AG04449 (cell line): ENCODE data around the gene AKAP11.

Source experiments
- CTCF ChIA-PET: fragments of 350-600 bp; formaldehyde crosslinking; extraction: SDS; loops from one replicate; lab custom pipeline; 2021; ENCODE audit warnings: antibody characterized with exemption; lab: Yijun Ruan, JAX
- POLR2A ChIA-PET: fragments of 400-600, 350-600 bp; formaldehyde crosslinking; extraction: SDS; loops from one replicate; lab custom pipeline; 2020; ENCODE audit warnings: antibody characterized with exemption, inconsistent platforms; lab: Yijun Ruan, JAX
- DNase-seq: peaks from one replicate; pipeline ENCODE4 v3.0.0-alpha.2; 2010; ENCODE audit warnings: low read depth, low spot score
- H3K4me3 ChIP-seq: 2 replicates; pipeline ENCODE4 v1.5.1; 2011; ENCODE audit warnings: low read depth, mild to moderate bottlenecking, control low read depth, low read length
- TF ChIP-seq, protein P1 (sequence below): IDR thresholded peaks from one replicate; pipeline ENCODE4 v1.5.1; 2011; ENCODE audit warnings: mild to moderate bottlenecking, moderate library complexity, low read length, control low read depth, inconsistent platforms; ENCODE audit not compliant: insufficient read depth; ENCODE audit errors: missing control alignments

The AKAP11 gene

DNA sequence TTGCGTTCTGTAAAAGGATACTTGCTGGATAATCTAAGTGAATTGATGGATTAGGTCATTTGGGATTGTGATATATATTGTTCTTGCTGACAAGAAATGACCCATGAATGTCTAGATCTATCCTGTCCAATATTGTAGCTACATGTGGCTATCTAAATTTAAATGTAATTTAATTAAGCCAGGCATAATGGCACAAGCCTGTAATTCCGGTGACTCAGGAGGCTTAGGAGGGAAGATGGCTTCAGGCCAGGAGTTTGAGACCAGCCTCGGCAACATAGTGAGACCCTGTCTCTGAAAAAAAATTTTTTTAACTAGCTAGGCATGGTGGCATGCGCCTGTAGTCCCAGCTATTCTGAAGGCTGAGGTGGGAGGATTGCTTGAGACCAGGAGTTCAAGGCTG, 39.3 kb upstream of the AKAP11 start:
- ChIA-PET POLR2A (no interaction called here), CTCF (interaction anchor here (1.1 kb wide), 1 partner anchor 32 kb away, joined by 3 read pairs; no protein-coding TSS in a partner anchor)
- TF ChIP-seq, protein P1, sequence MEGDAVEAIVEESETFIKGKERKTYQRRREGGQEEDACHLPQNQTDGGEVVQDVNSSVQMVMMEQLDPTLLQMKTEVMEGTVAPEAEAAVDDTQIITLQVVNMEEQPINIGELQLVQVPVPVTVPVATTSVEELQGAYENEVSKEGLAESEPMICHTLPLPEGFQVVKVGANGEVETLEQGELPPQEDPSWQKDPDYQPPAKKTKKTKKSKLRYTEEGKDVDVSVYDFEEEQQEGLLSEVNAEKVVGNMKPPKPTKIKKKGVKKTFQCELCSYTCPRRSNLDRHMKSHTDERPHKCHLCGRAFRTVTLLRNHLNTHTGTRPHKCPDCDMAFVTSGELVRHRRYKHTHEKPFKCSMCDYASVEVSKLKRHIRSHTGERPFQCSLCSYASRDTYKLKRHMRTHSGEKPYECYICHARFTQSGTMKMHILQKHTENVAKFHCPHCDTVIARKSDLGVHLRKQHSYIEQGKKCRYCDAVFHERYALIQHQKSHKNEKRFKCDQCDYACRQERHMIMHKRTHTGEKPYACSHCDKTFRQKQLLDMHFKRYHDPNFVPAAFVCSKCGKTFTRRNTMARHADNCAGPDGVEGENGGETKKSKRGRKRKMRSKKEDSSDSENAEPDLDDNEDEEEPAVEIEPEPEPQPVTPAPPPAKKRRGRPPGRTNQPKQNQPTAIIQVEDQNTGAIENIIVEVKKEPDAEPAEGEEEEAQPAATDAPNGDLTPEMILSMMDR = no peak
- DNase-seq = no peak
- no peak overlapping the region for H3K4me3 ChIP-seq

DNA sequence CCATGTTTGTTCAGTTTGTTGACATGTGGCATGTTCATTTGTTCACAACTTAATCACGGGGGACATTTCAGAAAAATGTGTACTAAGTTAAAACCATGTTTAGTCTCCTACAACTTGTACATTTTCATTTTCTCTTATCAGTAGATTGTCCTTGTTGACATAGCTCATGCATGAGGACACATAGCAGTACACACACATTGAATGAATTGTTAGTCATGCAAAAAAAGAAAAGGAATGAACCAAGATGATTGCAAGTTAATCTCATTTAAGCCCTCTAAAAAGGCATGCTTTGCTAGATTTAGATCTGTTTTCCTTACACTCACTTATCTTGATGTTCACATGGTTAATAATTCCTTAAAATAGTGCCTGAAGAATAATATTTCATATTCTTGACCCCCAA, 38.2 kb upstream of the AKAP11 start:
- ChIA-PET CTCF (interaction anchor here (0.8 to 1.1 kb wide), 2 partner anchors 10 to 31 kb away, joined by 3 read pairs; no protein-coding TSS in a partner anchor), POLR2A (no interaction called here)
- DNase-seq = no peak
- TF ChIP-seq, protein P1 = no peak
- no peak overlapping the region for H3K4me3 ChIP-seq

DNA sequence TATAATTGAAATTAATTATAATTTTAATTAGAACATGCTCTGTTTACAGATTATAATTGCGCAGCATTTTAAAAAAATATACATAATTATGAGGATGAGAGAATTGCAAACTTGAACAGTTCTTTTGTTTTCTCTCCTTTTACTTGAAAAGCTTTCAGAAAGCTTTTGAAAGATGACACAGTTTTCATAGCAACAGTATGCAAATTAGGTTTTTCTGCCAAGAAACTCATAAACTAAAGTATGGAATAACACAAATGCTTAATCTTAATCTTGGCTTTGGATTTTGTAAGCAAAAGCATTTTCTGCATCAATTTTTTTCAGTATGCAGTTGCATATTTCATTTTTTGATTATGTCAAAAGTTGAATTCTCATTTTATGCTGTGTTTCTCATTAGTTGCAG, 32.8 kb upstream of the AKAP11 start:
- no peak overlapping the region for H3K4me3 ChIP-seq
- POLR2A ChIA-PET = no interaction called here
- CTCF ChIA-PET = no interaction called here
- TF ChIP-seq, protein P1 = no peak
- DNase-seq = no peak

DNA sequence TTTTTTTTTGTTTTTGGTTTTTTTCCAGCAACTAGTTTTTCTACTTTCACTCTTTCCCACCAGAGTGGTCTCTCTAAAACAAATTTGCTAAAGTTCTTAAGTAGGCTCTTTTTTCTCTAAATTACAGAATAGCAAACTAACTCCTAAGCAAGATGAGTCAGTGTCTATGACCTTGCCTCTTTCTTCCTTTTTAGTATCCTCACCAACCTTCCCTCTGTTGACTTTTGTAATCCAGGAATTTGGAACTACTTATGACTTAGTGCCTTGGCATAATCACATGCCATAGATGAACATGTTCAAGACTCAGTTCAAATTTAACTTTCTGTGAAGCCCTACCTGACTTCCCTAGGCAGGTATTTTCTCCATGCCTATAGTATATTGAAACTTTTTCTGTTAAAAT, 32.3 kb upstream of the AKAP11 start:
- no peak for DNase-seq
- TF ChIP-seq, protein P1 = no peak
- ChIA-PET CTCF (no interaction called here), POLR2A (no interaction called here)
- no peak overlapping the region for H3K4me3 ChIP-seq

DNA sequence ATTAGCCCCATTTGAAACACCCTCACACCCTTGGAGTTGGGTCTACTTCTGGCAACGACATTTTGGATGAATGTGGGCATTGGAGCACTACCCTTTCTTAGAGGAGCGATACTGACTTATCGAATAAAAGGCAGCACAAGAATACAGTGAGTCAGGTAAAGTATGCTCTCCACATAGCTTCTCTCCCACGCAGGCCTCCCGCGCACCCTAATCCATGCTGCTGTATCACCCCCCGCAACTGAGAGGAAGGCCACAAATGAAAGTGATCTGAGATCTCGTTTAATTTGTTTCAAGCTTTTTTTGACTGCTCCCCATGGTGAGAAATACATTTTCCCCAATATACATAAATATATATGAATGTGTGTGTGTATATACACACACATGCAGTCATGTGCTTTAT, 25.4 kb upstream of the AKAP11 start:
- TF ChIP-seq, protein P1 = no peak
- DNase-seq = no peak
- ChIA-PET CTCF (no interaction called here), POLR2A (no interaction called here)
- no peak overlapping the region for H3K4me3 ChIP-seq

DNA sequence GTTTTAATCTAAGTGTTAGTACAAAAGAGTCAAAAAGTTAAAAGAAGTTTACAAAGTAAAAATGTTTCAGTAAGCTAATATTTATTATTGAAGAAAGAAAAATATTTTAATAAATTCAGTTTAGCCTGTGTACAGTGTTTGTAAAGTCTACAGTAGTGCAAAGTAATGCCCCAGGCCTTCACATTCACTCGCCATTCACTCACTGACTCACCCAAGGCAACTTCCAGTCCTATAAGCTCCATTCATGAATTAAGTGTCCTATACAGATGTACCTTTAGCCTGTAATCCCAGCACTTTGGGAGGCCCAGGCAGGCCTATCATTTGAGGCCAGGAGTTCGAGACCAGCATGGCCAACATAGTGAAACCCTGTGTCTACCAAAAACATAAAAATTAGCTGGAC, 24.1 kb upstream of the AKAP11 start:
- no peak overlapping the region for H3K4me3 ChIP-seq
- CTCF ChIA-PET = interaction anchor here (0.8 to 1.0 kb wide), 3 partner anchors 9 to 595 kb away, joined by 3 read pairs; no protein-coding TSS in a partner anchor
- TF ChIP-seq, protein P1 = no peak
- POLR2A ChIA-PET = no interaction called here
- no peak for DNase-seq
